ENCODE results near the gene SVEP1. TPM values are rescaled to one million over a fixed set of nuclear protein-coding genes. Genes with fewer than 3 reads are reported as not detected.
A peak's percentile ranks its signal among the peaks of the same experiment; 100 is the strongest.
"Not testable (repeated sequence)": the region's sequence is repeated elsewhere in the genome, so short reads cannot be mapped to it uniquely, and the experiment has no call there.

SVEP1 gene
- total RNA-seq, 1 experiment from 2014 or later, result 0.45 TPM

DNA sequence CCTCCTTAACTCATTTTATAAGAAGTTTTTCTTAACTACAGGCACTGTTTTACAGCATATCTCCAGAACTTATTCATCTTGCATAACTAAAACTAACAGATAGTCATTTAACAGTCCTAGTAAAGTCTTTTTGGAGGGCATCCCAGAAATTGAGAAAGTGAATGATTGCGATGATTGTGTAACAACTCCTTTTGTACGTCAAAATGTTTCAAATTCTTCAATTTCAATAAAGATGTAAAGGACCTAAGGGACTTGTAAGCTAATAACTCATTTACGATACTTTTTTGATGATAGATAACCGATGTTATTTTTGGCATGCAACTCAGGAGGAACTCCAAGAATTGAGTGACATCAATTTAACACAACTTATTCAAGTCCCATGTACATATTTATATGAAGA, 42.7 kb downstream of the SVEP1 start:
- Histone ChIP-seq H3K27ac (ENCODE audit: low read depth, low read length, poor library complexity, severe bottlenecking) (no peak overlapping the region), H3K27me3 (replicated peaks; ENCODE audit: insufficient read depth, low read depth, low read length, poor library complexity) (no peaks in the 10 kb centered on the region), H3K9me3 (ENCODE audit: low read depth, low read length, poor library complexity, severe bottlenecking) (no peaks in the 10 kb centered on the region), H3K36me3 (ENCODE audit: insufficient read depth, low read length, poor library complexity, severe bottlenecking) (no peaks in the 10 kb centered on the region), H3K4me3 (ENCODE audit: low read depth, low read length, poor library complexity, severe bottlenecking) (no peak overlapping the region), H3K4me1 (ENCODE audit: insufficient read depth, low read length, poor library complexity, severe bottlenecking) (peaks cover 26% of the 10 kb centered on the region)
- intact Hi-C loops (cut with micrococcal nuclease; ENCODE audit: unreplicated experiment), result no loop called here
- no peak for TF ChIP-seq EZH2 (IDR thresholded peaks at IDR 0.05; ENCODE audit: borderline replicate concordance, low read depth, low read length, poor library complexity, severe bottlenecking)
- TF ChIP-seq, protein P1, sequence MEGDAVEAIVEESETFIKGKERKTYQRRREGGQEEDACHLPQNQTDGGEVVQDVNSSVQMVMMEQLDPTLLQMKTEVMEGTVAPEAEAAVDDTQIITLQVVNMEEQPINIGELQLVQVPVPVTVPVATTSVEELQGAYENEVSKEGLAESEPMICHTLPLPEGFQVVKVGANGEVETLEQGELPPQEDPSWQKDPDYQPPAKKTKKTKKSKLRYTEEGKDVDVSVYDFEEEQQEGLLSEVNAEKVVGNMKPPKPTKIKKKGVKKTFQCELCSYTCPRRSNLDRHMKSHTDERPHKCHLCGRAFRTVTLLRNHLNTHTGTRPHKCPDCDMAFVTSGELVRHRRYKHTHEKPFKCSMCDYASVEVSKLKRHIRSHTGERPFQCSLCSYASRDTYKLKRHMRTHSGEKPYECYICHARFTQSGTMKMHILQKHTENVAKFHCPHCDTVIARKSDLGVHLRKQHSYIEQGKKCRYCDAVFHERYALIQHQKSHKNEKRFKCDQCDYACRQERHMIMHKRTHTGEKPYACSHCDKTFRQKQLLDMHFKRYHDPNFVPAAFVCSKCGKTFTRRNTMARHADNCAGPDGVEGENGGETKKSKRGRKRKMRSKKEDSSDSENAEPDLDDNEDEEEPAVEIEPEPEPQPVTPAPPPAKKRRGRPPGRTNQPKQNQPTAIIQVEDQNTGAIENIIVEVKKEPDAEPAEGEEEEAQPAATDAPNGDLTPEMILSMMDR (conservative IDR thresholded peaks at IDR 0.05; ENCODE audit: low read depth, low read length), result no peak
- POLR2A ChIA-PET (ENCODE audit: low non-redundant PET), result no interaction called here
- DNase-seq (ENCODE audit: low spot score), result peak; percentile 58
- CTCF ChIA-PET, result no interaction called here
- BruUV-seq (replicated peaks), result no TSS peak

DNA sequence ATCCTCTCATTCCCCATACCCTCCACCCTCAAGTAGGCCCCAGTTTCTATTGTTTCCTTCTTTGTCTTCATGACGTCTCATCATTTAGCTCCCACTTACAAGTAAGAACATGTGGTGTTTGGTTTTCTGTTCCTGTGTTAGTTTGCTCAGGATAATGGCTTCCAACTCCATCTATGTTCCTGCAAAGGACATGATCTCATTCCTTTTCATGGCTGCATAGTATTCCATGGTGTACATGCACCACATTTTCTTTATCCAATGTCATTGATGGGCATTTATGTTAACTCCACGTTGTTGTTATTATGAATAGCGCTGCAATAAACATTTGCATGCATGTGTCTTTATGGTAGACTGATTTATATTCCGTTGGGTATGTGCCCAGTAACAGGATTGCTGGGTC, 45.4 kb downstream of the SVEP1 start:
- H3K27me3 ChIP-seq (replicated peaks; ENCODE audit: insufficient read depth, low read depth, low read length, poor library complexity); intact Hi-C loops (cut with micrococcal nuclease; ENCODE audit: unreplicated experiment); POLR2A ChIA-PET (ENCODE audit: low non-redundant PET); H3K36me3 ChIP-seq (ENCODE audit: insufficient read depth, low read length, poor library complexity, severe bottlenecking); H3K27ac ChIP-seq (ENCODE audit: low read depth, low read length, poor library complexity, severe bottlenecking); H3K9me3 ChIP-seq (ENCODE audit: low read depth, low read length, poor library complexity, severe bottlenecking); CTCF ChIA-PET; BruUV-seq (replicated peaks); DNase-seq (ENCODE audit: low spot score); H3K4me3 ChIP-seq (ENCODE audit: low read depth, low read length, poor library complexity, severe bottlenecking): not testable (repeated sequence)
- peaks cover 26% of the 10 kb centered on the region for H3K4me1 ChIP-seq (ENCODE audit: insufficient read depth, low read length, poor library complexity, severe bottlenecking)

DNA sequence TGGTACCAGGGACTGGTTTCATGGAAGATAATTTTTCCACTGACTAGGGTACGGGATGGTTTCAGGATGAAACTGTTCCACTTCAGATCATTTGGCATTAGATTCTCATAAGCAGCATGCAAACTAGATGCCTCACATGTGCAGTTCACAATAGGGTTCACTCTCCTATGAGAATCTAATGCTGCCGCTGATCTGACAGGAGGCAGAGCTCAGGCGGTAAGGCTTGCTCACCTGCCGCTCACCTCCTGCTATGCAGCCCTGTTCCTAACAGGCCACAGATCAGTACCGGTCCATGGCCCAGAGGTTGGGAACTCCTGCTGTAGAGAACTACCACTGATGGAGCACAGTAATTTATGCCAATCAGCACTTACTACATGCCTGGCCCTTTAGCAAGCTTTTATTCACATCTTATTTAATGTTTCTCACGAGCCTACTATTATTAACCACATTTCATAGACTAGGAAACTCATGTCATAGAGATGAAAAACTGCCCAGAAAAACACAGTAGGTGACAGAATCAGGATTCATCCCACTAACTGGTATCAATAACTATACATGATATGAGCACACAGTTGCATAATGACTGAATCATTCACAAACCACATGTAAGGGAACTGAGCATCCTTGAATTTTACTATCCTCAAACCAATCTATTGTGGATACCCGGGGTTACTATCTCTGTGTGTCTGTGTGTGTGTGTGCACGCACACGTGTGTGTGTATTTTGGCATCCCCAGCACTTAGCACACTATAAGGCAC, 46.5 kb downstream of the SVEP1 start:
- no peaks in the 10 kb centered on the region for H3K27me3 ChIP-seq (replicated peaks; ENCODE audit: insufficient read depth, low read depth, low read length, poor library complexity)

More for the DNA sequence above, 46.5 kb downstream of the SVEP1 start:
- Histone ChIP-seq H3K4me1 (ENCODE audit: insufficient read depth, low read length, poor library complexity, severe bottlenecking) (peaks cover 15% of the 10 kb centered on the region), H3K27ac (ENCODE audit: low read depth, low read length, poor library complexity, severe bottlenecking) (no peak overlapping the region), H3K9me3 (ENCODE audit: low read depth, low read length, poor library complexity, severe bottlenecking) (no peaks in the 10 kb centered on the region), H3K4me3 (ENCODE audit: low read depth, low read length, poor library complexity, severe bottlenecking) (no peak overlapping the region), H3K36me3 (ENCODE audit: insufficient read depth, low read length, poor library complexity, severe bottlenecking) (no peaks in the 10 kb centered on the region)
- no peak for DNase-seq (ENCODE audit: low spot score)
- POLR2A ChIA-PET (ENCODE audit: low non-redundant PET), result no interaction called here
- no TSS peak for BruUV-seq (replicated peaks)
- no peak for TF ChIP-seq EZH2 (IDR thresholded peaks at IDR 0.05; ENCODE audit: borderline replicate concordance, low read depth, low read length, poor library complexity, severe bottlenecking)
- TF ChIP-seq, protein P1 (conservative IDR thresholded peaks at IDR 0.05; ENCODE audit: low read depth, low read length), result no peak
- CTCF ChIA-PET, result no interaction called here
- intact Hi-C loops (cut with micrococcal nuclease; ENCODE audit: unreplicated experiment), result no loop called here

Measured in A673 (cell line).